Measurements from ENCODE around the gene KCNS3.
"Not testable (repeated sequence)": the region's sequence is repeated elsewhere in the genome, so short reads cannot be mapped to it uniquely, and the experiment has no call there.

The KCNS3 gene

DNA sequence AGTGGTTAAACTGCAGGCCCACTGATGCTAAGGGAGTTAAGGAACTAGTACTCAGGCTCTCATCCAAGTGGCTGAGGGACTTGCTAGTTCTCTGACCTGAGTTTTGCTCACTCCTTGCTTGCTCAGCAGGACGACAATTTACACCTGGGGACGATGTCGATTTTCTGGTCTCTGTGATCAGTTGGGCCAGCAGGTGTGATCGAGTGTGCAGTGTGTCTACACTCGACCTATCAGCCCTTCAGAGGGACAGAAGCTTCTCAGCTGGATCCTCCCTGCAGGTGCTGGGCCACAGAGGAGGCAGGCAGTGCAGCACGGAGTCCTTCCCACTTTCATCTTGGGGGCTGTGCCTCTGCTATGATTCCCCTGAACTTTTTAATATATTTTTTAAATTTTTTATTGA is 71.5 kb downstream of the KCNS3 start:
- no peak for DNase-seq

DNA sequence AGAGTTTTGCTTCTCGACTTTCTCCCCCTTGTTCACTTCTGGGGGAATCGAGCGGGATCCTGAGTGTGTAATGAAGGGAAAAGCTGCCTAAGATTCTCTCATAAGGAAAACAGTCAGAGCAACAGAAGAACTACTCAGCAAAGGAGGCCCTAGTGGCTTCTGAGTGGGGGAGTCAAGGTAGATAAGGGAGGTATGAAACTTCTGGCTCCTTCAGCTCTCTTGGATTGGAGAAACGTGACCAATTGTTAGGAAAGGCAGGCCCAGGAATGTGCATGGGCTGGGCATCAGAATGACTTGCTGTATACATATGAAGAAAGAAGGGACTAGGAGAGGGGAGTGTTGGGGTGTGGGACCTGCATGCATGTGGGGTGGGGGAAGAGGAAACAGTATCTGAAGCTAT is 73.1 kb downstream of the KCNS3 start:
- DNase-seq: no peak

DNA sequence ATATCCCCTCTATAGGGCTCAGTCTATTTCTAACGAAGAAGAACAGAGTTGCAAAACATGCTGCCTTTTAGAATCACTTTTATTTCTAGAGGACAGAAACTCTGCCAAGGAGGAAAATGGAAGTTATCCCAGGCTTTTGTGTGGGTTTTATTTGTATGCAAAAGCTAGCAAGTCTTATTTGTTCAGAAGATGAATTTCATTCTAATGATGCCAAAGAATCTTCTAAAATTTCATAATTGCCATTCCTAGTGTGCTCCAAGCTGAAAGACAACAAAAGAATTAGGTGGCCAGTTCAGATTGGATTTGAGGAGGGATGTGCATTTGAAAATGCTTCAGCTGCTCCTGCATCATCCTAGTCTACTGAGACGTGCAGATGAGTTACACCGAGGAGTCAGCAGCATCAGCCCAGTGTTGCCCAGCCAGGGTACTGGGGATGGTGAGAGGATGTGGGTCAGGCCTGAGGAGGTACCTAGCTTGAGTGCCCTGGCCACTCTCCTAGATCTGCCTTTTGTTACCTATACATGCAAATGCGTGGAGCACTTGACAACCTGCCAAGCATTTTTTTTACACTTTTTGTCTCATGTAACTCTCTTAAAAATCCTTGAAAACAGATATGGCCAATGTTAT is 80.1 kb downstream of the KCNS3 start:
- DNase-seq: no peak

DNA sequence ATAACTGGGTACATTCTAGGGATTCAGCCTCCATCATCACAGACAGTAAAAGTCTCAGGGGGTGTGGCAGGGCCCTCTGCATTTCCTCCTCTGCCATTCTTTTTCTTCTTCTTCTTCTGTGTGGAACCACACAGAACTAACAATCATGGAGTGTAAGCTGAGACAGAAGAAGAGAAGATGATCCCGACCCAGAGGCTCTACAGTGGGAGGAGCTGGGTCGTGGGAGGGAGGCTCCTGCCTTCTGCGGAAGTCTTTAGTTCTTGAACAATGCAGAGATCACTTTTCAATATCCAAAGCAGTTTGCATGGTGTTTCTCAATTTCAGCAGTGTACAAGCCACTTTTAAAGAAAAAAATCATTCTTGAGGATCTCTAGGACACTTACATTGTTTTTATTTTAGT is 80.9 kb downstream of the KCNS3 start:
- DNase-seq: no peak

DNA sequence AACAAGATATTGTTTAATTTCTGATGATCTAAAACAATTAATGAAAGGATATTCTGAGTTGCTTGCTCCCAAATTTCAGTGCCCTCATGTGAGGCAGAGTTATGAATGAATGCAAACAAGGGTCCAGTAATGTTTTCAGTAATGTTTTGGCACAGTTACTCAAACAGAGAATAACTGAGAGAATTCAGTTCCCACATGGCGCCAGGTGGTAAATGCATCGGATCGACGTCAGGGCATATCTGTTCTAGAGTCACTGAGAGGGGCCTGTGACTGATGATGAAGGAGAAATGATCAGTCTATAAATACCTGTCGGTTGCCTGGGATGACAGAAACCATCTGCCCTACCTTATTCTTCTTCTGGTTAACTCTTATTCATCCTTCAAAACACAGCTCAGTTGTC is 81.4 kb downstream of the KCNS3 start:
- no peak for DNase-seq

DNA sequence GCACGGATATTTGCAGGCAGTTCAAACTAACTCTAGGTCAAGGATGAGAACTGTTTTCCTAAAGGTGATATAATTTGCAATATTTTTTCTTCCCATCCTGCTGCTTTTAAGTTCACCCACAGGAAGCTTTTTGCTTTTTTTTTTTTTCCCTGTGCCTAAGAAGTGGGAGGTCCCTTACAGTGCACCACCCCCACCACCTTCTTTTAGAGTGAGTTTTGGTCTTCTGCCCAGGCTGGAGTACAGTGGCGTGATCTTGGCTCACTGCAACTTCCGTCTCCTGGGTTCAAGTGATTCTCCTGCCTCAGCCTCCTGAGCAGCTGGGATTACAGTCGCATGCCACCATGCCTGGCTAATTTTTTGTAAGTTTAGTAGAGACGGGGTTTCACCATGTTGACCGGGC is 82.5 kb downstream of the KCNS3 start:
- DNase-seq: no peak

DNA sequence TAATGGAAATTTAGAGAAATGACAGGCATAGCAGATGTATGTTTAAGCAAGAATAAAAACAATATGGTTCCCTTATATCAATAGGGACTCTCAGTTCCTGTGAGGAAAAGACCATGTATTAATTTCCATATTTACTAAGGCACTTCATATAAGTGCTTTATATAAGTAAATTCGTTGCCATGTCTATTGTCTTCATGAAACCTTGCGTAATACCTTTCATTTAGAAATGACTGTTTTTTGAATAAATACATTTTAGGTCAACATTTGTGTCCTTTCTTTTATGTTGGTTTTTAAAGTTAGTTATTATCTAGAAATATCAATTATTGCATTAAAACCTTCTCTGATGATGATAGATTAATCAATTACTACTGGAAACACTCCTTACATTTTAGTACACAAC is 83.3 kb downstream of the KCNS3 start:
- no peak for DNase-seq

DNA sequence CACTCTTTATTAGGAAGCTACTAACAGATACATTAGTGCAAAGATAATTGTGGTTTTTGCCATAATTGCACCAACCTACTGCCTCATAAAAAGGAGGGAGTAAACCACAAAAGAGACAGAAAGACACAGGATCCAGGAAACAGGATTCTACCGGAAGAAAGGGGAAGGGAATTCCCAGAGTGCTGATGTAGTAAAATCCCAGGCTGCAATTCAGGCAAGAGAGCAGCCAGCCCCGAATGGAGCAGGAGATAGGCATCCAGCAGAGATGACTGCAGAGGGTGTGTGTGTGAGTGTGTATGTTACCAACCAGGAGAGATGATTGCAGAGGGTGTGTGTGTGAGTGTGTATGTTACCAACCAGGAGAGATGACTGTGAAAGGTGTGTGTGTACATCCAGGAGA is 84.4 kb downstream of the KCNS3 start:
- DNase-seq: no peak

DNA sequence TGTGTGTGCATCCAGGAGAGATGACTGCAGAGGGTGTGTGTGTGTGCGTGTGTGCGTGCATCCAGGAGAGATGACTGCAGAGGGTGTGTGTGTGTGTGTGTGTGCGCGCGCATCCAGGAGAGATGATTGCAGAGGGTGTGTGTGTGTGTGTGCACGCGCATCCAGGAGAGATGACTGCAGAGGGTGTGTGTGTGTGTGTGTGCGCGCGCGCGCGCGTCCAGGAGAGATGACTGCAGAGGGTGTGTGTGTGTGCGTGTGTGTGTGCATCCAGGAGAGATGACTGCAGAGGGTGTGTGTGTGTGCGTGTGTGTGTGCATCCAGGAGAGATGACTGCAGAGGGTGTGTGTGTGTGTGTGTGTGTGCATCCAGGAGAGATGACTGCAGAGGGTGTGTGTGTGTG is 85.1 kb downstream of the KCNS3 start:
- DNase-seq: not testable (repeated sequence)

DNA sequence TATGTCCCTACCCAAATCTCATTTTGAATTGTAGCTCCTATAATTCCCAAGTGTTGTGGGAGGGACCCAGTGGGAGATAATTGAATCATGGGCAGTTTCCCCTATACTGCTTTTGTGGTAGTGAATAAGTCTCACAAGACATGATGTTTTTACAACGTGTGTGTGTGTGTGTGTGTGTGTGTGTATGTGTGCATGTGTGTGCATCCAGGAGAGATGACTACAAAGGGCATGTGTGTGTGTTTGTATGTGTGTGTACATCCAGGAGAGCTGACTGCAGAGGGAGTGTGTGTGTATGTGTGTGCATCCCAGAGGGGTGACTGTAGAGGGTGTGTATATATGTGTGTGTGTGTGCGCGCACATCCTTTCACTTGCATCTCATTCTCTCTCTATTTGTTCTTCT is 86.7 kb downstream of the KCNS3 start:
- DNase-seq: no peak

DNA sequence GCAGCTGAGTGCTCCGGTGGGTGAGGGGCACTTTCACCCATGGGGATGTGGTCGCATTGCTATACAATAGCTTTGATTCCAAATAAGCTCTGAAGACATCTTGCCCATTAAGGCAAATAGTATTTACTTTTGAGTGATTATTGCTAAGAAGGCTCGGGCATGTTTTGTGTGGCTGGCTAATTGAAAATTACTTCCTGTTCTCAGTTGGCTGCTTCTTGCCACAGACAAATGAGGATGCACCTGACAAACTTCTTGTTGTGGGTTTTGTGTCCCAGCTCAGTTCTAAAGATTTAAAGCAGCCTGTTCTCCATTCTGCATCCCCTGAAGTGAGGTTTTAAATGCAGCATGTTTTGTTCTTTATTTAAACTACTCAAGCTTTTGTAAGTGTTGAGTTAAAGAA is 88.3 kb downstream of the KCNS3 start:
- DNase-seq: no peak

DNA sequence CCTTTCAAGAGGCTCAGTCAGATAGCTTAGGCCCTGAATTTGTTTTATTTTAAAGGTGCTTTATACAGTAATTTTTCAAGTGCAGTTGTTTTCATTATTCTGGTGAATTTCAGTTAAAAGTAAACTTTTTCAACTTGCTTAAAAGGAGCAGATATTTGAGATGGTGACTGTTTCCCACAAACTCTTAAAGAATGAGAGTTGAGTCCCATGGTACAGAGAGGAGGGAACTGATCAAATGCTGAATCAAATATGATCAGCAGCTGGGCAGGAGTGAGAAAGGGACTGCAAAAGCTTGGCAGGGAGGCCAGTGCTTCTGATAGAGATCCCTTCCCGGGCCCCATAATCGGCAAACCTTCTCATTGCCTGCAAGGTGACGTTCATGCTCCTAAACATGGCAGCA is 91.2 kb downstream of the KCNS3 start:
- DNase-seq: no peak

DNA sequence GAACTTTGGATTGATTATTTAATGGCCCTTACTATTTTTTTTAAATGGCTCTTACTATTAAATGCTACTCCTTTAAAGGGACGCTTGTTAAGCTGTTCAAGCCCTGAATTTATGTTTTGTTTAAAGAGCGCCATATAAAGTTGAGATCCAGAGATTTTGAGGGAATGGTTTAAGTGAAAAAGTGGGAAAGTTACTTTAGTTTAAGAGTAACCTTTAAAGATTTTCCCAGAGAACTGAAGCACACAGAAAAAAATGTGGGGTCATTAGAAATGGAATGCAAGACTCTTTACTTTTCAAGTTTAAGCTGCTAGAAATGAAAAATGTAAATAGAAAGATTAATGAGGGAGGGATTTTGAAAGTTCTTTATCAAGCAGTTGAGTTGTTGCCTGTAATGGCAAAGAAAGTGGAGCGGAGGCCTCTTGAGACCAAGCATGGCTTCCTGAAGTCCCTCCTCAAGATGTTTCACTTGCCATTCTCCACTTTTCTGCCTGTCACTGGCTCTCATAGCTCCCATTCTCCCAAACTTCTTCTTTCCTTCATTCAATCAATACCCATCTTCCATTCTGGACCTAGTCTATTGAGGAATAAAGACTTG is 93.2 kb downstream of the KCNS3 start:
- no peak for DNase-seq

DNA sequence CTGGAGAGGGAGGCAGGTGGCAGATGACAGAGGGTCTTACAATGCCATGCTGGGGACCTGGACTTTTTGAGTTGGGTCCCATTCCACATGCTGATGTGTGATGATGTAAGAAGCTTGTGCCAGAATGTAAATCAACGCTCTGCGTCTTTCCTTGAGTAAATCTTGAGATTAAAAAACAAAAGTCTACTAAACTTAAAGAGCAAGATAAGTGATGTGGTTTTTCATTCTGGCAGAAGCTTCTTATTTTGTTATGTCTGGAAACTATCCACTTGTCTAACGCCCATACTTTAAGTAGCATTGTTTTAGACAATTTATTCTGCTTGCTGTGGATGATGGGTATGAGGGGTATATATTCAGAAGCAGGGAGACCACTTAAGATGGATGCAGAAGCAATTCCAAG is 94.5 kb downstream of the KCNS3 start:
- DNase-seq: no peak

DNA sequence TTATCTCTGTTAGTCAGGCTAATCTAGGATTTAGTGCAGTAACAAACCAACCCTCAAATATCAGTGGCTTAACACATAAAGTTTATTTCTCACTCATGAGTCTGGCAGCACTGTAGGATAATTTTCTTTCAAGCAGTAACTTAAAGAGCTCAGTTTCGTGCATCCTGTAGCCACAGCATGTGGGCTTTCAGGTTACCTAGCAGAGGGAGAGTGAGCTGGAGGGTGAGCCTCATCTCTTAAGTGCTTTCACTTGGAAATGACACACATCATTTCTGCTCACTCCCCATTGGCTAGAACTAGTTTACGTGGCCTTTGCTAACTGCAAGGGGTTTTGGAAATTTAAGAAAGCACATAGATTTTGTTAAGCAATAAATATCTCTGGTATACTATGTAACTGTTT is 96.9 kb downstream of the KCNS3 start:
- no peak for DNase-seq

DNA sequence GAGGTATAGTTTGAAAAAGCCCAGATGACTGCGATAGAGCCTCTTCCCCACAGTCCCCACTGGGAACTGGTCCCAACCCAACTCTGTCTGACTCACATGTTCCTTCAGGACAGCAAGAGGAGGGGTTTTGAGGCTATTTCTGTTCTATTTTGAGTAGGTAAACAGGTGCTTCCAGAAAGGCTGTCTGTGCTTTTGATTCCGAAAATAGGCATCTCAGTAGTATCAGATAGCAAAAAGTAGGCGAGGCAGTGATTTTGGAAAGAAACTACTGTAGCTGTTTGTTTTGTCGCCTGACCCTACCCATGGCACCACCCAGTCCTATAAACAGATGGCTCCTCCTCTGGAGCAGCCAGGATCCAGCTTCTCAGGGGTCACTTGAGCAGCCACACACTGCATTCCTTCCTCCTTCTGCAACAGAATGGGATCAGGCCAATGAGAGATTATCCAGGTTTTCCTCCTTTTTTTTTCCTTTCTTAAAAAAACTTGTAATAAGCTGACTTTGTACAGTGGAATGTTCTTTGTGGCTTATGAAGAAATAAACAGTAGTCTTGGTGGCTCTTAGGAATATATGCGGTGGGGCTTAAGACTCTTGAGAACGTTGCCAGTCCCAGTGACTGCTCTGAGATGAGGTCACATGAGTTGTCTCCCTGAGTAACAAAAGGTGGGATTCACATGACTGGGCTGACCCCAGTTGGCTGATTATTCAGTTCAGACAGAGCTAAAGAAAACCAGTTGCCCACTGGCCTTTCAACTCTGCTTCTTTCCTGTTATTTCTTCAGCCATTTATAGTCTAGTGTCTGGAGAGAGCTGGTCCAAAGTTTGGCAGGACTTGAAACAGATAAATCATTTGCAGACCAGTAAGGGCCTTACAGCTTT is 98.6 kb downstream of the KCNS3 start:
- DNase-seq: no peak

DNA sequence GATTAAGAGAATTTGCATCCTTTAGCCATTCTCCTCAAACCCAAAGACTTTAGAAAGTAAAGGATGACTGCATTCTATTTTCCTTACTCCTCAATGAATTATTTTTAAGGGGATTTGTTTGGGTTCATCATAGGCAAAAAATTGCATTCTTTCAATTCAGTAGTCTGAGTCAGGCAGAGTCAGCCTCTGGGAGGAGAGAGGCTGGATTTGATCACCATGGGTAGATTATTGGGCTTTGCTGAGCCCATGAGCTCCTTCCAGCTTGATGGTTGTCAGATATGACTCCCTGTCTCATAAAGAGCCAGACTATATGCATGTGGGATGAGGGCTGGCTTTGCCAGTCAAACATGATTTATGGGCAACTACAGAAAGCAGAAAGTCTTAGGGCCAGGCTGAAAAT is 101.2 kb downstream of the KCNS3 start:
- no peak for DNase-seq

DNA sequence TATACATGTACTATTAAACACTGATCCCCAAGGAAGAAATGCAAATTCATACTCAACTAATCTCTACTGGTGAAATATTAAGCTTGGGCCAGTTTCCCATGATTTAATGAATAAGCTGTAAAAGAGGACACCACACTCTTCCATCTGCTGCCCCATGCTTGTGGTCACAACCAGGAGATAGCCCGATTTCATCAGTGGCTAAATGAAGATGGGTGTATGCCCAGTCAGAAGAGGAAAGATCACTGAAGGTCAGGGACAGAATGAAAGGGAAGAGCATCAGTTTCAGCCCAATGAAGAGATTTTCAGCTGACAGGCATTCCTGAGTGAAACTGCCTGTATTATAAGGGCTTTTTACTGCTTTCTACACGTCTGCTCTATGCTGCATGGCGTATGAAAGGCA is 103.5 kb downstream of the KCNS3 start:
- DNase-seq: no peak
